HCT116 (cell line): ENCODE results near the gene SPDEF. TPM values are rescaled to one million over a fixed set of nuclear protein-coding genes. Genes with fewer than 3 reads are reported as not detected.

ENCODE experiments used
- ATAC-seq: fragments of 200-7000 bp; cut with Tn5 transposase; 2 replicates; pipeline ENCODE4 v1.9.1; 2020; ENCODE audit warnings: mild to moderate bottlenecking, moderate library complexity
- BruUV-seq: library from RNA; stranded (reverse); fragments of 400-500 nt; replicated peaks from 2 replicates; lab custom pipeline; 2021; lab: Mats Ljungman, UMichigan
- CTCF ChIA-PET: fragments of 300-600 bp; sonication (Branson Sonifier 250); formaldehyde crosslinking; loops from one replicate; lab custom pipeline; 2021; ENCODE audit warnings: antibody characterized with exemption; lab: Charles Lee
- POLR2A ChIA-PET: fragments of 300-600, 350-600 bp; sonication (Branson Sonifier 250); formaldehyde crosslinking; loops from one replicate; lab custom pipeline; 2021; ENCODE audit warnings: antibody characterized with exemption; lab: Charles Lee
- RAD21 ChIA-PET, 2 experiments: fragments of 300-600 bp; sonication (Branson Sonifier 250); formaldehyde crosslinking; loops; one replicate each; lab custom pipeline; 2023; ENCODE audit warnings: low total read pairs in 2 of 2; ENCODE audit not compliant: uncharacterized antibody in 2 of 2, unreplicated experiment in 2 of 2, low non-redundant PET in 1 of 2; lab: Charles Lee
- DNase-seq: peaks from one replicate; pipeline ENCODE4 v3.0.0-alpha.2; 2010; ENCODE audit warnings: low read depth, low spot score
- H2AFZ ChIP-seq: fragments of 200-600 bp; shearing (Covaris generic), sonication (generic); 2 replicates; pipeline ENCODE4 v1.6.1; 2017; ENCODE audit warnings: low read depth, mixed run types, mixed read lengths, antibody characterized with exemption, low read length; ENCODE audit not compliant: poor library complexity, severe bottlenecking
- H3K27ac ChIP-seq: 2 replicates; pipeline ENCODE4 v1.5.1; 2012; ENCODE audit warnings: low read depth, low read length
- H3K27me3 ChIP-seq: fragments of 200-600 bp; sonication (generic); 2 replicates; pipeline ENCODE4 v1.6.1; 2016; ENCODE audit warnings: mixed run types, low read length, mixed read lengths; ENCODE audit not compliant: insufficient read depth
- H3K36me3 ChIP-seq, 2 experiments: fragments of 200-500 bp in 1 of 2; fragments of 200-600 bp in 1 of 2; sonication (Bioruptor generic) in 1 of 2; sonication (generic) in 1 of 2; 2 replicates each; pipeline versions ENCODE4 v1.5.1 to v1.6.1; 2014 to 2016; ENCODE audit warnings: low read length in 2 of 2, inconsistent platforms in 1 of 2, mixed read lengths in 1 of 2, mixed run types in 1 of 2; ENCODE audit not compliant: insufficient read depth in 2 of 2, control insufficient read depth in 1 of 2
- H3K4me1 ChIP-seq, 2 experiments: fragments of 200-600 bp in 1 of 2; sonication (generic) in 1 of 2; 2 replicates each; pipeline versions ENCODE4 v1.5.1 to v1.6.1; 2012 to 2017; ENCODE audit warnings: low read length in 2 of 2, inconsistent platforms in 1 of 2, mild to moderate bottlenecking in 1 of 2, mixed read lengths in 1 of 2, mixed run types in 1 of 2, moderate library complexity in 1 of 2; ENCODE audit not compliant: insufficient read depth in 2 of 2, control insufficient read depth in 1 of 2
- H3K4me2 ChIP-seq: fragments of 200-600 bp; sonication (generic); 2 replicates; pipeline ENCODE4 v1.6.1; 2017; ENCODE audit warnings: mixed run types, low read length, mixed read lengths
- H3K4me3 ChIP-seq, 2 experiments: fragments of 200-600 bp in 1 of 2; sonication (generic) in 1 of 2; replicated peaks in 1 of 2; 2 replicates each; pipeline ENCODE4 v1.5.1; 2011 to 2016; ENCODE audit warnings: low read length in 2 of 2, control low read depth in 1 of 2, low read depth in 1 of 2, mild to moderate bottlenecking in 1 of 2, mixed read lengths in 1 of 2, mixed run types in 1 of 2
- H3K79me2 ChIP-seq: fragments of 200-600 bp; sonication (generic); 2 replicates; pipeline ENCODE4 v1.6.1; 2017; ENCODE audit warnings: mild to moderate bottlenecking, mixed run types, low read length, moderate library complexity, mixed read lengths; ENCODE audit not compliant: insufficient read depth
- H3K9ac ChIP-seq: fragments of 200-600 bp; sonication (generic); 2 replicates; pipeline ENCODE4 v1.6.1; 2016; ENCODE audit warnings: low read length, mixed read lengths
- H3K9me2 ChIP-seq: fragments of 200-600 bp; sonication (generic), shearing (Covaris generic); 2 replicates; pipeline ENCODE4 v1.6.1; 2017; ENCODE audit warnings: mixed run types, mild to moderate bottlenecking, moderate library complexity; ENCODE audit not compliant: insufficient read depth
- H3K9me3 ChIP-seq, 2 experiments: fragments of 200-500 bp in 1 of 2; fragments of 200-600 bp in 1 of 2; sonication (Bioruptor generic) in 1 of 2; sonication (generic) in 1 of 2; 2 replicates each; pipeline ENCODE4 v1.6.1; 2014 to 2017; ENCODE audit warnings: low read length in 2 of 2, mixed read lengths in 2 of 2, inconsistent platforms in 1 of 2, low read depth in 1 of 2, mild to moderate bottlenecking in 1 of 2, mixed run types in 1 of 2, moderate library complexity in 1 of 2; ENCODE audit not compliant: control insufficient read depth in 1 of 2, insufficient read depth in 1 of 2
- H4K20me1 ChIP-seq: fragments of 200-600 bp; sonication (generic), shearing (Covaris generic); 2 replicates; pipeline ENCODE4 v1.6.1; 2017; ENCODE audit warnings: mixed run types, mild to moderate bottlenecking, moderate library complexity; ENCODE audit not compliant: insufficient read depth
- CEBPB ChIP-seq: IDR thresholded peaks from 2 replicates; pipeline ENCODE4 v1.6.1; 2012; ENCODE audit warnings: low read depth
- CTCF ChIP-seq, 3 experiments: fragments of 200-600 bp in 1 of 3; sonication (generic) in 1 of 3; IDR thresholded peaks in 2 of 3; conservative IDR thresholded peaks in 1 of 3; 2 replicates each; pipeline ENCODE4 v1.5.1; 2012 to 2017; ENCODE audit warnings: low read depth in 2 of 3, low read length in 2 of 3, antibody characterized with exemption in 1 of 3, borderline replicate concordance in 1 of 3, control low read depth in 1 of 3, mild to moderate bottlenecking in 1 of 3, mixed read lengths in 1 of 3, mixed run types in 1 of 3, moderate library complexity in 1 of 3; ENCODE audit not compliant: insufficient read depth in 1 of 3
- EGR1 ChIP-seq: IDR thresholded peaks from 2 replicates; pipeline ENCODE4 v1.6.1; 2012; ENCODE audit warnings: low read depth
- POLR2AphosphoS5 ChIP-seq: IDR thresholded peaks from 2 replicates; pipeline ENCODE4 v1.6.1; 2011; ENCODE audit warnings: mild to moderate bottlenecking, low read depth, low read length, moderate library complexity
- RAD21 ChIP-seq: IDR thresholded peaks from 2 replicates; pipeline ENCODE4 v1.6.1; 2012; ENCODE audit warnings: low read depth, mild to moderate bottlenecking
- SP1 ChIP-seq: IDR thresholded peaks from 2 replicates; pipeline ENCODE4 v1.6.1; 2012; ENCODE audit warnings: low read depth
- TCF7L2 ChIP-seq: IDR thresholded peaks from 2 replicates; pipeline ENCODE4 v1.7.0; 2011; ENCODE audit warnings: borderline replicate concordance, inconsistent platforms; ENCODE audit not compliant: insufficient read depth, insufficient read length; ENCODE audit errors: extremely low read depth
- intact Hi-C: fragments of 100-400 bp; cut with micrococcal nuclease; formaldehyde crosslinking; loops from 2 replicates; pipeline ENCODE4 v1.10.0; 2022
- total RNA-seq: library from RNA; stranded (reverse); gene quantifications from one replicate; pipeline ENCODE4 v1.2.1, GENCODE V29; 2021; ENCODE audit not compliant: unreplicated experiment
- TF ChIP-seq, protein P1 (sequence below): IDR thresholded peaks from 2 replicates; pipeline ENCODE4 v1.6.1; 2012; ENCODE audit warnings: low read depth
- TF ChIP-seq, protein P2 (sequence below): IDR thresholded peaks from 2 replicates; pipeline ENCODE4 v1.6.1; 2011; ENCODE audit warnings: mild to moderate bottlenecking, low read length, moderate library complexity; ENCODE audit not compliant: insufficient replicate concordance; ENCODE audit errors: extremely low read depth
- TF ChIP-seq, protein P3 (sequence below): IDR thresholded peaks from 2 replicates; pipeline ENCODE4 v1.6.1; 2012

The SPDEF gene
- total RNA-seq, 1 experiment from 2014 or later, result 0.39 TPM

GRCh38 chr6:34554291-34555006 is 1.7 kb downstream of the SPDEF start (continued):
- TF ChIP-seq, protein P1, sequence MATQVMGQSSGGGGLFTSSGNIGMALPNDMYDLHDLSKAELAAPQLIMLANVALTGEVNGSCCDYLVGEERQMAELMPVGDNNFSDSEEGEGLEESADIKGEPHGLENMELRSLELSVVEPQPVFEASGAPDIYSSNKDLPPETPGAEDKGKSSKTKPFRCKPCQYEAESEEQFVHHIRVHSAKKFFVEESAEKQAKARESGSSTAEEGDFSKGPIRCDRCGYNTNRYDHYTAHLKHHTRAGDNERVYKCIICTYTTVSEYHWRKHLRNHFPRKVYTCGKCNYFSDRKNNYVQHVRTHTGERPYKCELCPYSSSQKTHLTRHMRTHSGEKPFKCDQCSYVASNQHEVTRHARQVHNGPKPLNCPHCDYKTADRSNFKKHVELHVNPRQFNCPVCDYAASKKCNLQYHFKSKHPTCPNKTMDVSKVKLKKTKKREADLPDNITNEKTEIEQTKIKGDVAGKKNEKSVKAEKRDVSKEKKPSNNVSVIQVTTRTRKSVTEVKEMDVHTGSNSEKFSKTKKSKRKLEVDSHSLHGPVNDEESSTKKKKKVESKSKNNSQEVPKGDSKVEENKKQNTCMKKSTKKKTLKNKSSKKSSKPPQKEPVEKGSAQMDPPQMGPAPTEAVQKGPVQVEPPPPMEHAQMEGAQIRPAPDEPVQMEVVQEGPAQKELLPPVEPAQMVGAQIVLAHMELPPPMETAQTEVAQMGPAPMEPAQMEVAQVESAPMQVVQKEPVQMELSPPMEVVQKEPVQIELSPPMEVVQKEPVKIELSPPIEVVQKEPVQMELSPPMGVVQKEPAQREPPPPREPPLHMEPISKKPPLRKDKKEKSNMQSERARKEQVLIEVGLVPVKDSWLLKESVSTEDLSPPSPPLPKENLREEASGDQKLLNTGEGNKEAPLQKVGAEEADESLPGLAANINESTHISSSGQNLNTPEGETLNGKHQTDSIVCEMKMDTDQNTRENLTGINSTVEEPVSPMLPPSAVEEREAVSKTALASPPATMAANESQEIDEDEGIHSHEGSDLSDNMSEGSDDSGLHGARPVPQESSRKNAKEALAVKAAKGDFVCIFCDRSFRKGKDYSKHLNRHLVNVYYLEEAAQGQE, result no peak
- no peak for TF ChIP-seq CEBPB
- TF ChIP-seq, all 23 proteins: peak for 0

GRCh38 chr6:34553750-34554149 is 2.4 kb downstream of the SPDEF start:
- BruUV-seq, result no TSS peak
- CTCF ChIA-PET, result no interaction called here
- intact Hi-C loops, result no loop called here

More at GRCh38 chr6:34553750-34554149, 2.4 kb downstream of the SPDEF start:
- ChIA-PET RAD21 (no interaction called here), POLR2A (no interaction called here)
- Histone ChIP-seq H3K79me2 (no peaks in the 10 kb centered on the region), H3K4me1 (no peaks in the 10 kb centered on the region), H3K27me3 (no peaks in the 10 kb centered on the region), H3K9me2 (no peaks in the 10 kb centered on the region), H3K36me3 (no peaks in the 10 kb centered on the region), H3K9ac (no peak overlapping the region), H3K4me2 (no peak overlapping the region), H2AFZ (no peak overlapping the region), H4K20me1 (no peaks in the 10 kb centered on the region), H3K27ac (no peak overlapping the region), H3K9me3 (peaks cover 0 to 6% of the 10 kb centered on the region in 2 experiments; a peak in 1 of 4 replicates), H3K4me3 (no peak overlapping the region)
- ATAC-seq, result no peak
- DNase-seq, result no peak
- TF ChIP-seq, protein P2, sequence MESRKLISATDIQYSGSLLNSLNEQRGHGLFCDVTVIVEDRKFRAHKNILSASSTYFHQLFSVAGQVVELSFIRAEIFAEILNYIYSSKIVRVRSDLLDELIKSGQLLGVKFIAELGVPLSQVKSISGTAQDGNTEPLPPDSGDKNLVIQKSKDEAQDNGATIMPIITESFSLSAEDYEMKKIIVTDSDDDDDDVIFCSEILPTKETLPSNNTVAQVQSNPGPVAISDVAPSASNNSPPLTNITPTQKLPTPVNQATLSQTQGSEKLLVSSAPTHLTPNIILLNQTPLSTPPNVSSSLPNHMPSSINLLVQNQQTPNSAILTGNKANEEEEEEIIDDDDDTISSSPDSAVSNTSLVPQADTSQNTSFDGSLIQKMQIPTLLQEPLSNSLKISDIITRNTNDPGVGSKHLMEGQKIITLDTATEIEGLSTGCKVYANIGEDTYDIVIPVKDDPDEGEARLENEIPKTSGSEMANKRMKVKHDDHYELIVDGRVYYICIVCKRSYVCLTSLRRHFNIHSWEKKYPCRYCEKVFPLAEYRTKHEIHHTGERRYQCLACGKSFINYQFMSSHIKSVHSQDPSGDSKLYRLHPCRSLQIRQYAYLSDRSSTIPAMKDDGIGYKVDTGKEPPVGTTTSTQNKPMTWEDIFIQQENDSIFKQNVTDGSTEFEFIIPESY, result no peak
- no peak for TF ChIP-seq SP1
- TF ChIP-seq, protein P3, sequence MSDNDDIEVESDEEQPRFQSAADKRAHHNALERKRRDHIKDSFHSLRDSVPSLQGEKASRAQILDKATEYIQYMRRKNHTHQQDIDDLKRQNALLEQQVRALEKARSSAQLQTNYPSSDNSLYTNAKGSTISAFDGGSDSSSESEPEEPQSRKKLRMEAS, result no peak
- TF ChIP-seq CEBPB, result no peak
- no peak for TF ChIP-seq EGR1
- no peak for TF ChIP-seq POLR2AphosphoS5
- no peak for TF ChIP-seq RAD21
- no peak for TF ChIP-seq TCF7L2
- TF ChIP-seq CTCF (IDR thresholded peaks at IDR 0.05 in 2 of 3, conservative IDR thresholded peaks at IDR 0.05 in 1 of 3; ENCODE audit: borderline replicate concordance in 1 of 3, insufficient read depth in 1 of 3, low read depth in 2 of 3, low read length in 2 of 3), result no peak
